ENCODE data around the gene VRK2.
"Not testable (repeated sequence)": the region's sequence is repeated elsewhere in the genome, so short reads cannot be mapped to it uniquely, and the experiment has no call there.

VRK2 gene

GRCh38 chr2:58170334-58170933 is 123.8 kb downstream of the VRK2 start:
- not testable (repeated sequence) for DNase-seq

DNA sequence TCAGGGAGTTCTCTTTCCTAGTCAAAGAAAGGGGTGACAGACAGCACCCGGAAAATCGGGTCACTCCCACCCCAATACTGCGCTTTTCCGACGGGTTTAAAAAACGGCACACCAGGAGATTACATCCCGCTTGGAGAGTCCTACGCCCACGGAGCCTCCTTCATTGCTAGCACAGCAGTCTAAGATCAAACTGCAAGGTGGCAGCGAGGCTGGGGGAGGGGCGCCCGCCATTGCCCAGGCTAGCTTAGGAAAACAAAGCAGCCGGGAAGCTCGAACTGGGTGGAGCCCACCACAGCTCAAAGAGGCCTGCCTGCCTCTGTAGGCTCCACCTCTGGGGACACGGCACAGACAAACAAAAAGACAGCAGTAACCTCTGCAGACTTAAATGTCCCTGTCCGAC is 125.2 kb downstream of the VRK2 start:
- DNase-seq, result not testable (repeated sequence)

GRCh38 chr2:58177187-58177586 is 130.6 kb downstream of the VRK2 start:
- not testable (repeated sequence) for DNase-seq

- DNase-seq, result not testable (repeated sequence)
These were observed 133.6 kb downstream of the VRK2 start for GRCh38 chr2:58180175-58180574.

DNA sequence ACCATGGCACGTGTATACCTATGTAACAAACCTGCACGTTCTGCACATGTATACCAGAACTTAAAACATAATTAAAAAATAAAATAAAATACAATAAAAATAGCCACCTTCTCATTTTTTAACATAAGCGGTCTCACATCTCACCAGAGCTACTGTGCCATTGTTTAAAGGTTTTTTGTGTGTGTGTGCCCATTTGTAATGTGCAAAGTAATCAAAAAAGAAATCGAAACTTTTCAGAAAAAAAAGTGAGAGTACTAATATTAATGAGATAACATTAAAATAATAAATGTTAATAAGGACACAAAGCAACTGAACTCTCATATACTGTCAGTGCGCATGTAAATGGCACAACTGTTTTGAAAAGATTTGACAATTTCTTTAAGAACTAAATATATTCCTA is 134.0 kb downstream of the VRK2 start:
- no peak for DNase-seq

DNA sequence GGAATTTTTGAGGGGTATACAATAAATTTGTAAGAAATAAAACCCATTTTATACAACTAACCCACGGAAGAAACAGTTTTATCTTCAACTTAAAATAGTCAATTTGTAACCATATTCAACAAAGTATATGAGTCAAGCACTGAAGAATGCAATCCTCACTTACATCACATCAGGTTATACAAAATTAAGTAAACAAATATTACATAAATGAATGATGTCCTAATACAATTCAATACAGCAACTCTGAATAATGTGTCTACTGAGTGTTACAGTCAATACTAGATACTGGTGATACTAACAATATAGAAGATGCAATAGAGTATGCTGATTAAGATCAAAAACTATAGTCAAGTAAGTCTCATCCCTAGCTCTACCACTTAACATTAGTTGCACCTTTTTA is 135.9 kb downstream of the VRK2 start:
- no peak for DNase-seq

DNA sequence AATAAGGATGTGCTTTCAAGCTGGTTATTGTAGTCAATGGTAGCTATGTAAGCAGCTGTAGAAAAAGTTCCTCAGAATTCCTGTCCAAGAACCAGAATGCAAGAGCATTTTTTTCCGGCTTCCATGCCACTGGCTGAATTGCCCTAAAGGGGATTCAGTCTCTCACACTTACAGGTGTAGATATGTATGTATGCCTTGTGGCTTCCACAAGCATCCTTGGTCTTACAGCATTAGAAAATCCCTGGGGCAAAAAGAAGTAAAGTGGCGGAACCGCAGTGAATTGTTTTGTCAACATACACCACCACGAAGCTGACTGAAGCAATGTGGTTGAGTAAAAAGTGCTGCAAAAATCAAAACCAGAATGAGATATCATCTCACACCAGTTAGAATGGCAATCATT is 139.9 kb downstream of the VRK2 start:
- no peak for DNase-seq

DNA sequence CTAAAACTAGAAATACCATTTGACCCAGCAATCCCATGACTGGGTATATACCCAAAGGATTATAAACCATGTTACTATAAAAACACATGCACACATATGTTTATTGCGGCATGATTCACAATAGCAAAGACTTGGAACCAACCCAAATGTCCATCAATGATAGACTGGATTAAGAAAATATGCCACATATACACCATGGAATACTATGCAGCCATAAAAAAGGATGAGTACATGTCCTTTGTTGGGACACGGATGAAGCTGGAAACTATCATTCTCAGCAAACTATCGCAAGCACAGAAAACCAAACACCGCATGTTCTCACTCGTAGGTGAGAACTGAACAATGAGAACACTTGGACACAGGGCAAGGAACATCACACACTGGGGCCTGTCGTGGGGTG is 140.4 kb downstream of the VRK2 start:
- not testable (repeated sequence) for DNase-seq

- no peak for DNase-seq
These were observed 147.9 kb downstream of the VRK2 start for GRCh38 chr2:58194458-58194857.

DNA sequence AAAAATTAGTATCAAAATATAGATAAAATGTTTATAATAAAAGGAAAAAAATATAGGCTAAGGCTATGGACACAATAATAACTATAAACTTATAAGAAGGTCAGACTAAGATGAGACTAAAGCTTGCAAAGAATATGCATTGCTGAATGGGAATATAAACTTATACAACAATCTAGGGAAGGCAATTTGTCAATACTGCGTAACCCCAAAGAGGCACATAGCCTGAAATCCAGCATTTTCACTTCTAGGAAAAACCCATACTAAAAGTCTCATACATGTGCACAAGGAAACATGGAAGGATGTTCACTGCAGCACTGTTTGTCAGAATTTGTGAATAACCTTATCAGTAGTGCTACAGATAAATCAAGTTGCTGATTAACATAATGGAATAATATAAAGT is 149.1 kb downstream of the VRK2 start:
- DNase-seq, result no peak

GRCh38 chr2:58197894-58198293 is 151.3 kb downstream of the VRK2 start:
- no peak for DNase-seq

GRCh38 chr2:58202404-58202803 is 155.8 kb downstream of the VRK2 start:
- no peak for DNase-seq

DNA sequence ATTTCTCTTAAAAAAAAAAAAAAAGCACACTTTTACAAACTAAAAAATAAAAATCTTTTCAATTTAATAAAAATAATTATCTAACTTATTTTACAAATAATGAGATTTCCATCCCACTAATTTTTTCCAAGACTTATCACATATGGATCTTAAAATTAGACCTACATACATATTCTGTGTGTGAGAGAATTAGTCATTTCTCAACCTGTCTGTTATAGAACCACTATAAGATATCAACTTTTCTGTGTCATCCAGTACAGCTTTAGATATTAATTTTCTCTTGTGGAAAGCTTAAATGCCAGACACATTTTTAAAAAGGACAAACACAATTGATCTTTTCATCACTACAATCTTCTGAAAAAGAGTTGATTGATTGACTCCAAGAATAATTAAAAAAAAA is 156.4 kb downstream of the VRK2 start:
- no peak for DNase-seq

DNA sequence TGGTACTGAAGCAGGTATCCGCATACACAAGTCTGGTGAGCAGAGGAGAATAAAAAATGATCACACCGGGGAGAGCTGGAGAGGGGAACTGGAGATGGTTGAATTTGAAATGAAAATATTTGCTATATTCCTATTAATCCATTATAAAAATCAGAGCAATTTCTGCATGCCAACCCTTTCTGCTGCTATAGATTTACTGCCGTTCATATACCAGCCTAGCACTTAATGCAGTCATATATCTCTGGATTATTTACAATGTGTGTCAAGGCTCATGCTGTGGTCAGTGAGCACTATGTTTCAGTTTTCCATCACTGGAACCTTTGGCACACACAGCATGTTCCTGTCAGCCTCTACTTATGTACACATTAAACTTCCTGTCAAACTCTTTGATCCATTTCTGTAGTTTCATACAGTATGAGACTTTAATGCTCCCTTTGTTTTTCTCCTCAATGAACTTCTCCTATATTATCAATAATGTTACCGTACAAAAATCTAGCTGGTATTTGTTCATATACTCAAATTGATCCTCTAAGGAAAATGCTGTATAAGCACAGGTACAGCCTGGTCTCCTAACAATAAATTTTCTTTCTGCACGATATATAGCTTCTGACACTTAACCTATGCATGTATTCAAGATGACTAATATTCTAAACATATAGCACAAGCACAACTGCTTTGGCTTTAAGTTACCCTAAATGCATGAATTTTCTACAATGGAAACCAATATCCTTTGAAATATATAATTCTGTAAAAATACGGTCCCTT is 157.8 kb downstream of the VRK2 start:
- no peak for DNase-seq

DNA sequence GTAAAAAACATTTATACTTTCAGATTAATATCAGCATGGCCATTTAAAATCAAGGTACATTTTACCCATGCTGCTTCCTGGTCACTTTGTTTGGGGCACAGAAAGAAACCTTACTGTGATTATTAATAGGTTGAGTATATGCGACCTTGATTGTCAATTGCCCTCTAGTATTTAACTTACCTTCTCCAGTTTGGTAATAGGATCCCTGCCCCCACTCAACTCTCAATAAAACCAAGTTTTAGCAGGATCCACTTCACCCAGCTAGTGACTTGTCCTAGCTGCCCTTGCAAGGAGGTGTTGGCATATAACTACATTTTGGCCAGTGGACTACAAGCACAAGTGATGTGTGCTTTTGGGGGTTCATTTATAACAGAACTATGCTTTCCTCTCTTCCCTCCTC is 160.2 kb downstream of the VRK2 start:
- DNase-seq, result no peak

- no peak for DNase-seq
These were observed 160.6 kb downstream of the VRK2 start for GRCh38 chr2:58207189-58207588.

All from T-helper 9 cell (primary cell).